ENCODE results near the gene GAB2. TPM values are rescaled to one million over a fixed set of nuclear protein-coding genes. Genes with fewer than 3 reads are reported as not detected.

The GAB2 gene
- total RNA-seq, 1 donor from 2014 or later, result 6.6 TPM

GRCh38 chr11:78459738-78460137 is 42.1 kb upstream of the GAB2 start:
- no peak for TF ChIP-seq CTCF (IDR thresholded peaks at IDR 0.05; ENCODE audit: insufficient read depth, low read length, severe bottlenecking)
- H3K4me3 ChIP-seq (ENCODE audit: low read depth, low read length), result no peak overlapping the region
- H3K27me3 ChIP-seq (ENCODE audit: control insufficient read depth, insufficient read depth, low read length), result no peaks in the 10 kb centered on the region
- FAIRE-seq (no peak), DNase-seq (ENCODE audit: low read depth) (no peak)
- peaks cover 1% of the 10 kb centered on the region for H3K36me3 ChIP-seq (ENCODE audit: control insufficient read depth, insufficient read depth, low read length)

DNA sequence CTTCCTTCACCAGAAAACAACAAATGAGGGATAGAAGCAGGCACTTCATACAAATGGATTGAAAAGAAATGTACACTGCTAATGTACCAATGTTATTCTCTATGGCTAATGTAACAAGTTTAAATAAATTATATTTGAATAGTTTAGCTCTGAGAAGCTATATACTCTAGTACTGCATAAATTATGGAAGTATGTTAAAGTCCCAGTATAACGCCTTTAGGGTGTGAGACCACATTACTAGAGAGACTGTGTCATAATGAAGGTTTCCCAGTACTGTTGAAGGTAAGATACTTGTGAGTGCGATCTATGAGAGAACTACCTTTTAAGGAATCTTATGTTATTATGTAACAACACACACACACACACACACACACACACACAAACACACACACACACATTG is 39.8 kb upstream of the GAB2 start:
- H3K36me3 ChIP-seq (ENCODE audit: control insufficient read depth, insufficient read depth, low read length), result peaks cover 1% of the 10 kb centered on the region
- no peaks in the 10 kb centered on the region for H3K27me3 ChIP-seq (ENCODE audit: control insufficient read depth, insufficient read depth, low read length)
- H3K4me3 ChIP-seq (ENCODE audit: low read depth, low read length), result no peak overlapping the region
- no peak for TF ChIP-seq CTCF (IDR thresholded peaks at IDR 0.05; ENCODE audit: insufficient read depth, low read length, severe bottlenecking)
- no peak for FAIRE-seq
- no peak for DNase-seq (ENCODE audit: low read depth)

GRCh38 chr11:78453140-78453935 is 35.7 kb upstream of the GAB2 start:
- TF ChIP-seq CTCF (IDR thresholded peaks at IDR 0.05; ENCODE audit: insufficient read depth, low read length, severe bottlenecking), result no peak
- H3K4me3 ChIP-seq (ENCODE audit: low read depth, low read length), result no peak overlapping the region
- peaks cover 1% of the 10 kb centered on the region for H3K36me3 ChIP-seq (ENCODE audit: control insufficient read depth, insufficient read depth, low read length)
- FAIRE-seq, result no peak
- DNase-seq (ENCODE audit: low read depth), result no peak
- no peaks in the 10 kb centered on the region for H3K27me3 ChIP-seq (ENCODE audit: control insufficient read depth, insufficient read depth, low read length)

- no peak for DNase-seq (ENCODE audit: low read depth)
- no peak for TF ChIP-seq CTCF (IDR thresholded peaks at IDR 0.05; ENCODE audit: insufficient read depth, low read length, severe bottlenecking)
- no peaks in the 10 kb centered on the region for H3K27me3 ChIP-seq (ENCODE audit: control insufficient read depth, insufficient read depth, low read length)
- H3K36me3 ChIP-seq (ENCODE audit: control insufficient read depth, insufficient read depth, low read length), result peaks cover 1% of the 10 kb centered on the region
- no peak for FAIRE-seq
- no peak overlapping the region for H3K4me3 ChIP-seq (ENCODE audit: low read depth, low read length)
Observed at GRCh38 chr11:78451371-78452150, 33.9 kb upstream of the GAB2 start.

DNA sequence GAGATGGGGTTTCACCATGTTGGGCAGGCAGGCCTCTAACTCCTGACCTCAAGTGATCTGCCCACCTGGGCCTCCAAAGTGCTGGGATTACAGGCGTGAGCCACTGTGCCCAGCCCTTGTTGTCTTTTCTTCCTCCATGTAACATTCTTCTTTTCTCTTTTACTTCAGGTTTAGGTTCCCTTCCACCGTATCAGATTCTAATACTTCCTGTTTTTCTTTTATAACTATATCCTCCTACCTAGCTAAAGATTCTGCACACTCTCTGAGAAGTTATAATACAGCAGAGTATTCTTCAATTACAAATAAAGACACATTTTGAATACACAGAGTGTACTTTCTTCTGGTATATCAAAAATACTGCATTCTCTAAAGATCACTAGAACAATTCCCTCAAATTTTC is 33.2 kb upstream of the GAB2 start:
- FAIRE-seq (no peak), DNase-seq (ENCODE audit: low read depth) (no peak)
- H3K4me3 ChIP-seq (ENCODE audit: low read depth, low read length), result no peak overlapping the region
- TF ChIP-seq CTCF (IDR thresholded peaks at IDR 0.05; ENCODE audit: insufficient read depth, low read length, severe bottlenecking), result no peak
- H3K27me3 ChIP-seq (ENCODE audit: control insufficient read depth, insufficient read depth, low read length), result no peaks in the 10 kb centered on the region
- peaks cover 1% of the 10 kb centered on the region for H3K36me3 ChIP-seq (ENCODE audit: control insufficient read depth, insufficient read depth, low read length)
